ACHN (cell line): ENCODE measurements around the gene ANTXR1.

Experiments used
- DNase-seq: peaks from one replicate; pipeline ENCODE4 v3.0.0-alpha.2; 2015
- in situ Hi-C: cut with HindIII; loops from 2 replicates; pipeline ENCODE4 v1.10.0; 2017; ENCODE audit warnings: low sequenced_read_pairs, low pct_ligation_motif_present, low pct_unique_long_range_greater_than_20kb

ANTXR1 gene

GRCh38 chr2:69205491-69205890, 192.5 kb downstream of the ANTXR1 start:
- no peak for DNase-seq
- in situ Hi-C loops: no loop called here

DNA sequence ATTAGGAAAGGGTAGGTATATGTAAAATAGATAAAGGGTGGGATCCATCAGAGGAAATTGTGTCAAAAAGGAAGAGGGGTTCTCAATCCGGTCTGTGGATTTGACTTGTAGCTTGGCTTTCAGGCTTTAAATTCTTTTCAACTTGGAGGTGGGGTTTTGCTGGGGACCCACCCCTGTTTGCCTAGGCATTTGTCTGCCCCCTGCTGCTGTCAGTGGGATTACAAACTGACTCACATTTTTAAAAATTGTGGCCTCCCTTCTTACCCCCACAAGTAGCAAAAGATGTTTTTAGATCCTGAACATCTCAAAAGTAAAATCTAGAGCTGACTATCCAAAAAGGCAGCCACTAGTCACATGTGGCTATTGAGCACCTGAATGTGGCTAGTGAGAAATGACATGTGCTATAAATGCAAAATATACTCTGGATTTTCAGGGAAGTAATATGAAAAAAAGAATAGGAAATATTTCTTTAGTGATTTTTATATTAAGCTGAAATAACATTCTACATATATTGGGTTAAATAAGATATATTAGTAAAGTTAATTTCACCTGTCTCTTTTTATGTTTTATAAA, 195.1 kb downstream of the ANTXR1 start:
- in situ Hi-C loops: no loop called here
- DNase-seq: no peak

DNA sequence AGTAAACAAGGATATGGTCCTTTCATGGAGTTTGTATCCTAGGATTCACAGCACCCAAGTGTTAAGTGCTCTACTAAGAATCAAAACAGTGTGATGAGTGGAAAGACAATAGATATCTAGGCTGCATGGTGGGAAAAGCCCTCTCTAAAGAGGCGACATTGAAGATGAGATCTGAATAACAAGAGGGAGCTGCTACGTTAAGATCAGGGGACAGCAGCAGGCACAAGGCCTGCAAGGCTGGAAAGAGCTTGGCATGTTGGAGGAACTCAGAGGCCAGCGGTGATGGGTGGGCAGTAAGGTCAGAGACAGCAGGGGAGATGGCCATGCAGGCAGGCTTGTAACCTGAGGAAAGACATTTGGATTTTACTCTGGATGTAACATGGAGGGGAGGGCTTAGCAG, 196.5 kb downstream of the ANTXR1 start:
- in situ Hi-C loops: no loop called here
- DNase-seq: no peak

DNA sequence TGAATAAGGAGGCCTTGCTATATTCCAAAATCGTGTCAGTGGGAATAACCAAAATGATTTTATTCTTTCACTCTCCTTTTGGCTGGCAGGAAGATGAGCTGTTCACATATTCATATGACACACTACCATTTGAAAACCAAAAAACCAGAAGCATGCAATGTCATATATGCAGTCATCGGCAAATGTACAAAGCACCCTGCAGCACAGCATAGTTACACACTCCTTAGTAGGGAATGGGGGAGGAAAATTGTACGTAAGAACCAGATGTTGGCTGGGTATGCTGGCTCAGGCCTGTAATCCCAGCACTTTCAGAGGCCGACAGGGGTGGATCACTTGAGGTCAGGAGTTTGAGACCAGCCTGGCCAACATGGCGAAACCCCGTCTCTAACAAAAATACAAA, 197.4 kb downstream of the ANTXR1 start:
- no peak for DNase-seq
- in situ Hi-C loops: no loop called here

GRCh38 chr2:69211048-69211447, 198.1 kb downstream of the ANTXR1 start:
- no peak for DNase-seq
- in situ Hi-C loops: no loop called here

- no peak for DNase-seq
- in situ Hi-C loops: no loop called here
These were observed 198.7 kb downstream of the ANTXR1 start for GRCh38 chr2:69211686-69212085.

DNA sequence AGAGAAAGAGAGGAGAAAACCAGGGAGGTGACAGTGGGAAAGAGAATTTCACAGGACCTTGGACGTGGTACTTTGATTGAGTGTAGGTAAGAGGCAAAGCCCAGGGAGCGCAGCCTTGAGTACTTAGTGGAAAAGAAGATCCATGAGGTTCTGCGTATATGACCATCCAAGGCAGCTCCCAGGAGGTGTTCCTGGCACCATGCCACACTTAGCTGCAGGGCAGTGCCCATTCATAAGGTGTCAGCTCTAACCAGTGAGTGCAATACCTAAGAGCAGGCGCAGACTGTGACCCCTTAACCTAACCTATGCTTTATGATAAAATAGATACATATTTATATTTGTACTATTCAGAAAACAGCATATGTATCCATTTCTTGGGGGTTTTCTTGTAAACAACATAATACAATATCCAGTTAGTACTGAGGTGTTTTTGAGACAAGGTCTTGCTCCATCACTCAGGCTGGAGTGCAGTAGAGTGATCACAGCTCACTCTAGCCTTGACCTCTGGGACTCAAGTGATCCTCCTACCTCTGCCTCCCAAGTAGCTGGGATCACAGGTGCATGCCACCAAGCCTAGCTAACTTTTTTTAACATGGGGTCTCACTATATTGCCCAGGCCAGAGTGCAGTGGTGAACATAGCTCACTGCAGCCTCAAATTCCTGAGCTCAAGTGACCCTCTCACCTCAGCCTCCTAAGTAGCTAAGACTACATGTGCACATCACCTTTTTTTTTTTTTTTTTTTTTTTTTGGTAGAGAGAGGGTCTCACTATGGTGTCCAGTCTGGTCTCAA, 199.5 kb downstream of the ANTXR1 start:
- in situ Hi-C loops: no loop called here
- no peak for DNase-seq

- no peak for DNase-seq
- in situ Hi-C loops: no loop called here
These were observed 200.2 kb downstream of the ANTXR1 start for GRCh38 chr2:69213201-69213600.

GRCh38 chr2:69213782-69214181, 200.8 kb downstream of the ANTXR1 start:
- DNase-seq: no peak
- in situ Hi-C loops: no loop called here

- peak; percentile 9 for DNase-seq
- in situ Hi-C loops: no loop called here
These were observed 201.9 kb downstream of the ANTXR1 start for GRCh38 chr2:69214898-69215297.

DNA sequence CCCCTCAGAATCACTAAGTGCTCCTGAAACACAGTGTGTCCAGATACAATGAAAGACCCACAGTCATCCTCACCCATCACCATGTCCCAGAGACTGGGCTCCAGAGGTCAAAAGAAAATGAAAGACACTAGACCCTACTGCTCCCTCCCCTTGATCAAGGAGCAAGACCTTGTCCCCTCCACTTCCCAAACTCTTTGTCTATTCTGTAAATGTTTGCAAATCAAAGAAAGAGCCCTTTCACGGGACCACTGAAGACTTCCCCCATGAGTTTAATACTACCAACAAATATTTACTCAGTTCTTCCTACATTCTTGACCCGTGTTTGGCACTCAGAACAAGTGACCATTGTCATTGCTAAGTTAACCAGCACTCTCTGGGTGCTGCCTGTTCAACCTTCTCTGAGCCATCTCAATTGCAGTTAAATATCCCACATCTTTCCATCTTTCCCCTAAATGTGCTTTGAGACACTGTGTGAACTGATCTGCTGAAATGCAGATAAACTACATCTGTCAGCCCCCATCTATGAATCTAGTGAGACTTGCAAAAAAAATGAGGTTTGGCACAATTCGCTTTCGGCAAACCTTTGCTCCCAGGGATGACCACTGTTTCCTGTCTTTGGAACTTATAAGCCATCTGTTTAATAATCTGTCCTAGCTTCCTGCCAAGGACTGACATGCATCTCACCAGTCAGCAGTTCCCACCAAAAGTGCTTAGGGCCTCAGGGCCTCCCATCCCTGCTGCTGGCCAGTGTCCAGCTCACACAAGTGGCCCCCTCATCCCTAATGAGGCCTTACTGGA, 203.8 kb downstream of the ANTXR1 start:
- in situ Hi-C loops: no loop called here
- no peak for DNase-seq

GRCh38 chr2:69217333-69218080, 204.5 kb downstream of the ANTXR1 start:
- no peak for DNase-seq
- in situ Hi-C loops: no loop called here

GRCh38 chr2:69221512-69221911, 208.5 kb downstream of the ANTXR1 start:
- no peak for DNase-seq
- in situ Hi-C loops: no loop called here

DNA sequence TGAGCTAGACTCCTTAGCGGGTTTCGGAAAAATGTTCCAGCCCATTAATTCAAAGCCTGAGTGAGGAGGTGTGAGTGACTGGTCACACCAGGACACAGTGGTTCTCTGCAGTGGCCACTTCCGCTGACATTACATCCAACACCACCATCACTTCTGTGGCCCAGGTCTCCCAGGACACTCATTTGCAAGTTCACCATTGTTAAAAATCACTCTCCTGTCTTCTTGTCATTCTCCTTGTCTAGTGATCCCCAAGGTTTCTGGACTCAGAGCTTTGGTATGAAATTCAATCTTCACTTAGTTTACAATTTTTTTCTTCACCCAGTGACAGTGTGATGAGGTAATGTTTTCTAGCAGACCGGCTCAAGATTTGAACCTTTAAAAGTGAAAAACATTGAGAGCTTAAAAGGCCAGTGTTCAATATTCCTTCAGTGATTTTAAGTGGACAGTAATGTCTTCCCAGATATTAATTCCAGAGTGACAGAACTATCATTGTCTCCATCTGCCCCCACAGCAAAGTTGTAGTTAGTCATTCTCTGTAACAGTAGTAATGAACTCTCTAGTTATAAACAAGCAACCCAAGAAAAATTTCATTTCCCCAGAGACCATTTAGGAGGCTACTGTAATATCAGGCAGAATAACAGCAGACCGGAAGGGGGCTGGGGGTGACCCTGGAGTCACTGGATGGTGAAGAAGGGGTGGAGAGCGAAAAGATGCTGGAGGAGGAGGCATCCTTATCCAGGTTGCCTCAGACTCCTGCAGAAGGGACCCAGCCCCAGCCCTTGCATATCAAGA, 209.2 kb downstream of the ANTXR1 start:
- in situ Hi-C loops: no loop called here
- DNase-seq: no peak

DNA sequence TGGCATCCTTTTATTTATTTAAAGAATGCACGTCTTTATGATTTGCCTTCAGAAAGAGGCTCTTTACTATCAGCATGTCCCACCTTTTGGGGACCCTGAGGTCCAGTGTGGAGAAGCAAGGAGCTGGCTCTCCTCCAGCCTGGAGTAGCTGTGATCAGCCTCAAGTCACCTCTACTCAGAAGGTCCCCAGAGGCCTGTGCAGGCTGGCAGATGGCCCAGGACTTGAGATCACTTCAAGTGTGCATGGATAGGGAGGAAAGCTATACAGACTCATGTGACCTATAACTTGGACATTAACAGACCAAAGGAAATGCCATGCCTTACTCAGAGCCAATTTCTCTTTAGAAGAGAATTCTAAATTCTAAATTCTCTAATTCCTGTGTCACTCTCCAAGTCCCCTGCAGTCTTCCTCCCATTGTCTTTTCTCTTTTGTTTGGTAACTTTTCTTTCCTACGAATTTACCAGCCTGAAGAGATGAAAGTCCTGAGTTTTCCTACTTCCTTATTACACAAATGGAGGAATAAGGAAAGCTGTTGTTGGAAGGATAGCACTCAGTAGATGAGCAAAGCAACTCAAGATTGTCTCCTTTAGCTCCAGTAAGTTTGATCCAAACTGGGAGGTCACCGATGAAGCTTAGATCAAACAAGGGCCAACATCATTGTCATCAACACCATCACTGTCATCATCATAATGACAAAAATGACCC, 210.1 kb downstream of the ANTXR1 start:
- in situ Hi-C loops: no loop called here
- DNase-seq: no peak

- DNase-seq: no peak
- in situ Hi-C loops: no loop called here
These were observed 211.0 kb downstream of the ANTXR1 start for GRCh38 chr2:69223759-69224511.

DNA sequence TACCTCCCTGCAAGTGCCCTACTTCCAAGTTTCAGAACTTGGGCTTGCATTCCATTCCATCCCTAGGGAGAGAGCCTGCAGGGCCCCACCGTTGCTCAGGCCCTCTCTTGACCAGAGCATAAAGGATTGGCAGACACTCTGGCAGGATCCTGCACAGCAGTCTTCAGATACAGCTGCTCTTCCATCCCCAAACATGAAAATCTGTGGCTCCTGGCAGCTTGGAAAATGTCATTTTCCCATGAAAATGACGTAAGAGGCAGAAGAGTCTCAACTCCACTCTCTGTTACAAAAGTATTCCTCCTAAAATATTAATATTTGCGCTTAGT, 211.5 kb downstream of the ANTXR1 start:
- in situ Hi-C loops: no loop called here
- no peak for DNase-seq
